Measurements from ENCODE around the gene DYRK3.

Gene DYRK3

DNA sequence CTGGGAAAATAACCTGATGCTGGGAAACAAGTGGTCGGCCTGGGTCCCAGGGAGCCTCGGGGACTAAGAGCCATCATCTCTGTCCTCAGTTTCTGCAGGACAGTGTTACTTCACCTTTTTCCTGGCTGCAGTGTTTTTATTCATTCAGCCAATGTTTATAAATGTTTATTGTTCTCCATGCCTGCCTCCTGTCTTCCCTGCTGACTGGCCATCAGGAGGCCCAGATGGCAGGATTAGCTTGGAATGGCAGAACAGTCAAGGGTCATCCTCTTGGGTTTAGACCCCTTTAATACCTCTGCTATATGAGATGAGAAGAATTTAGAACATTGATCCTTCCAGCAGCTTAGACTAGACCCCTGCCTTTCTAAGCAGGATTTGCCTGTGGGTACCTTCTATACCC, 62.7 kb downstream of the DYRK3 start:
- TF ChIP-seq, protein P1, sequence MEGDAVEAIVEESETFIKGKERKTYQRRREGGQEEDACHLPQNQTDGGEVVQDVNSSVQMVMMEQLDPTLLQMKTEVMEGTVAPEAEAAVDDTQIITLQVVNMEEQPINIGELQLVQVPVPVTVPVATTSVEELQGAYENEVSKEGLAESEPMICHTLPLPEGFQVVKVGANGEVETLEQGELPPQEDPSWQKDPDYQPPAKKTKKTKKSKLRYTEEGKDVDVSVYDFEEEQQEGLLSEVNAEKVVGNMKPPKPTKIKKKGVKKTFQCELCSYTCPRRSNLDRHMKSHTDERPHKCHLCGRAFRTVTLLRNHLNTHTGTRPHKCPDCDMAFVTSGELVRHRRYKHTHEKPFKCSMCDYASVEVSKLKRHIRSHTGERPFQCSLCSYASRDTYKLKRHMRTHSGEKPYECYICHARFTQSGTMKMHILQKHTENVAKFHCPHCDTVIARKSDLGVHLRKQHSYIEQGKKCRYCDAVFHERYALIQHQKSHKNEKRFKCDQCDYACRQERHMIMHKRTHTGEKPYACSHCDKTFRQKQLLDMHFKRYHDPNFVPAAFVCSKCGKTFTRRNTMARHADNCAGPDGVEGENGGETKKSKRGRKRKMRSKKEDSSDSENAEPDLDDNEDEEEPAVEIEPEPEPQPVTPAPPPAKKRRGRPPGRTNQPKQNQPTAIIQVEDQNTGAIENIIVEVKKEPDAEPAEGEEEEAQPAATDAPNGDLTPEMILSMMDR (conservative IDR thresholded peaks at IDR 0.05; ENCODE audit: control insufficient read depth, insufficient read depth, low read depth, low read length) = no peak
- no peak for DNase-seq (ENCODE audit: low read depth)
- H3K4me3 ChIP-seq (ENCODE audit: control insufficient read depth, low read depth, low read length) = no peak overlapping the region
